HepG2 (cell line): ENCODE results near the gene ASB8.

Experiments
- EP300 ChIP-seq, 3 experiments: sonication (generic) in 1 of 3; formaldehyde crosslinking in 1 of 3; IDR thresholded peaks; 2 replicates each; pipeline versions ENCODE4 v1.5.1 to v1.6.1; 2011 to 2020; ENCODE audit warnings: low read depth in 2 of 3, low read length in 2 of 3, borderline replicate concordance in 1 of 3, improper control_type of control experiment in 1 of 3, mild to moderate bottlenecking in 1 of 3, missing genetic modification reagents in 1 of 3, moderate library complexity in 1 of 3
- HDAC2 ChIP-seq: sonication (generic); formaldehyde crosslinking; IDR thresholded peaks from 2 replicates; pipeline ENCODE4 v1.4.0; 2020; ENCODE audit warnings: missing genetic modification reagents
- KAT8 ChIP-seq: IDR thresholded peaks from 2 replicates; pipeline ENCODE4 v1.6.1; 2016; ENCODE audit warnings: missing genetic modification reagents, missing compliant biosample characterization
- RAD21 ChIP-seq: fragments of 450-650 bp; formaldehyde crosslinking; IDR thresholded peaks from 2 replicates; pipeline ENCODE4 v1.5.0; 2020; ENCODE audit warnings: mild to moderate bottlenecking
- TF ChIP-seq, protein P1 (sequence below): sonication (generic); formaldehyde crosslinking; IDR thresholded peaks from 2 replicates; pipeline ENCODE4 v1.8.0; 2022; ENCODE audit warnings: mild to moderate bottlenecking, missing genetic modification reagents, borderline replicate concordance

DNA sequence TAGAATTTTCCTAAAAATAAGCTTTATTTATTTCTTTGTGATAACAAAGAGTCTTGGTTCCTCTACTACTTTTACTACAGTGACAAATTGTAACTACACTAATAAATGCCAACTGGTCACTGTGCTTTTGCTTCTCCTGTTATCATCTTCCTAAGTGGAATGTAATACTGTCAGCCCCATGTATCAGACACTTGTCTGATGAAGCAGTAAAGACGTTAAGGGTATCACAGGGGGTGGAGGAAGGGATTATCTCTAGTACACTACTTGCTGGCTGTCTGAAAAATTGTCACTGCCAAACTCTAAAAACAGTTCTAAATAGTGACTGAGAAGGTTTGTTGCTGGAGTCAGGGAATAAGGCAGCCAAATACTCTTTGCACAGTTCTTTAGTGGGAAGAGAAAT lies 11.3 kb downstream of the ASB8 start:
- TF ChIP-seq, protein P1, sequence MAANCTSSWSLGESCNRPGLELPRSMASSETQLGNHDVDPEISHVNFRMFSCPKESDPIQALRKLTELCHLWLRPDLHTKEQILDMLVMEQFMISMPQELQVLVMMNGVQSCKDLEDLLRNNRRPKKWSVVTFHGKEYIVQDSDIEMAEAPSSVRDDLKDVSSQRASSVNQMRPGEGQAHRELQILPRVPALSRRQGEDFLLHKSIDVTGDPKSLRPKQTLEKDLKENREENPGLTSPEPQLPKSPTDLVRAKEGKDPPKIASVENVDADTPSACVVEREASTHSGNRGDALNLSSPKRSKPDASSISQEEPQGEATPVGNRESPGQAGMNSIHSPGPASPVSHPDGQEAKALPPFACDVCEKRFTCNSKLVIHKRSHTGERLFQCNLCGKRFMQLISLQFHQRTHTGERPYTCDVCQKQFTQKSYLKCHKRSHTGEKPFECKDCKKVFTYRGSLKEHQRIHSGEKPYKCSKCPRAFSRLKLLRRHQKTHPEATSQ, result no peak
- TF ChIP-seq RAD21 (CRISPR knock-in tag), result no peak
- TF ChIP-seq KAT8 (CRISPR knock-in tag), result no peak
- no peak for TF ChIP-seq HDAC2 (CRISPR knock-in tag)
- TF ChIP-seq EP300 (IDR thresholded peaks at IDR 0.05; ENCODE audit: low read depth in 2 of 2, low read length in 2 of 2), result no peak
- no peak for TF ChIP-seq EP300 (CRISPR knock-in tag; IDR thresholded peaks at IDR 0.05; ENCODE audit: borderline replicate concordance)
